ENCODE data around the gene TCF7L1.
A peak's percentile ranks its signal among the peaks of the same experiment; 100 is the strongest.
"Not testable (repeated sequence)": the region's sequence is repeated elsewhere in the genome, so short reads cannot be mapped to it uniquely, and the experiment has no call there.

The TCF7L1 gene

GRCh38 chr2:85291425-85292023 lies 158.3 kb downstream of the TCF7L1 start:
- no peak for DNase-seq

- DNase-seq = no peak
Observed at GRCh38 chr2:85302121-85302520, 168.9 kb downstream of the TCF7L1 start.

GRCh38 chr2:85303780-85304531 lies 170.8 kb downstream of the TCF7L1 start:
- no peak for DNase-seq

GRCh38 chr2:85307527-85307897 lies 174.3 kb downstream of the TCF7L1 start:
- DNase-seq = no peak

- no peak for DNase-seq
Observed at GRCh38 chr2:85308201-85308600, 175.0 kb downstream of the TCF7L1 start.

GRCh38 chr2:85308896-85309555 lies 175.8 kb downstream of the TCF7L1 start:
- no peak for DNase-seq

- DNase-seq = no peak
Observed at GRCh38 chr2:85309699-85310321, 176.6 kb downstream of the TCF7L1 start.

- no peak for DNase-seq
Observed at GRCh38 chr2:85310330-85310729, 177.1 kb downstream of the TCF7L1 start.

GRCh38 chr2:85312404-85312803 lies 179.2 kb downstream of the TCF7L1 start:
- no peak for DNase-seq

GRCh38 chr2:85314884-85315242 lies 181.7 kb downstream of the TCF7L1 start:
- DNase-seq = no peak

- not testable (repeated sequence) for DNase-seq
Observed at GRCh38 chr2:85315921-85316320, 182.7 kb downstream of the TCF7L1 start.

- DNase-seq = no peak
Observed at GRCh38 chr2:85318222-85319074, 185.3 kb downstream of the TCF7L1 start.

- no peak for DNase-seq
Observed at GRCh38 chr2:85319796-85320195, 186.6 kb downstream of the TCF7L1 start.

- DNase-seq = no peak
Observed at GRCh38 chr2:85323351-85323987, 190.3 kb downstream of the TCF7L1 start.

- DNase-seq = not testable (repeated sequence)
Observed at GRCh38 chr2:85323988-85324367, 190.8 kb downstream of the TCF7L1 start.

- no peak for DNase-seq
Observed at GRCh38 chr2:85324639-85325465, 191.7 kb downstream of the TCF7L1 start.

GRCh38 chr2:85325466-85325811 lies 192.2 kb downstream of the TCF7L1 start:
- DNase-seq = no peak

GRCh38 chr2:85326406-85327159 lies 193.4 kb downstream of the TCF7L1 start:
- peak; percentile 25 for DNase-seq

GRCh38 chr2:85327160-85327821 lies 194.1 kb downstream of the TCF7L1 start:
- DNase-seq = peak; percentile 50

Data from activated effector memory CD4-positive, alpha-beta T cell treated with Interleukin-2 at 50 U/mL for 16 hours (primary cell).